Esophagus (tissue), 2 donors: ENCODE measurements around the gene ZNF557. TPM values are rescaled to one million over a fixed set of nuclear protein-coding genes. Genes with fewer than 3 reads are reported as not detected.

Source experiments
- polyA plus RNA-seq, 2 donors: library from polyadenylated mRNA; stranded (reverse); fragments of 200-250 nt; gene quantifications; one replicate each; pipeline ENCODE4 v1.2.3, GENCODE V29; 2013
- donor health status: healthy with polysubstance abuse.
- donor health status: Bipolar disorder and iron deficiency.

ZNF557 gene
- polyA plus RNA-seq, 2 donors: 1.7 to 2.4 TPM

Other genes starting within 250 kb of the ZNF557 start
- under 1 TPM in 1 of 2 donors, not detected in 1; 0.06 TPM for gene ADGRE1, start 182.1 kb upstream of the ZNF557 start, polyA plus RNA-seq
- gene MBD3L2B, start 48.3 kb upstream of the ZNF557 start, polyA plus RNA-seq: not detected
- not detected for gene MBD3L5, start 39.1 kb upstream of the ZNF557 start, polyA plus RNA-seq
- not detected for gene MBD3L4, start 29.5 kb upstream of the ZNF557 start, polyA plus RNA-seq
- not detected for gene MBD3L2, start 20.4 kb upstream of the ZNF557 start, polyA plus RNA-seq
- not detected for gene MBD3L3, start 11.0 kb upstream of the ZNF557 start, polyA plus RNA-seq
- 1 to 10 TPM; 2.2 to 3.3 TPM for gene INSR, start 224.7 kb downstream of the ZNF557 start, polyA plus RNA-seq